Sigmoid colon (tissue), 7 donors: Measurements from ENCODE around the gene LSM12. TPM values are rescaled to one million over a fixed set of nuclear protein-coding genes. Genes with fewer than 3 reads are reported as not detected.

Experiments used
- DNase-seq: peaks from one replicate; pipeline ENCODE4 v3.0.0-alpha.2; 2019
- H3K27ac ChIP-seq, 4 donors: fragments of 200-600 bp; sonication (generic); one replicate each; pipeline ENCODE4 v1.5.1; 2016 to 2019; ENCODE audit warnings: mild to moderate bottlenecking in 1 of 4
- H3K27me3 ChIP-seq, 3 donors: fragments of 200-600 bp; sonication (generic); one replicate each; pipeline ENCODE4 v1.5.1; 2019; ENCODE audit warnings: mild to moderate bottlenecking in 1 of 3
- H3K36me3 ChIP-seq, 4 donors: fragments of 200-600 bp; sonication (generic); one replicate each; pipeline ENCODE4 v1.5.1; 2016 to 2019
- H3K4me1 ChIP-seq, 4 donors: fragments of 200-600 bp; sonication (generic); one replicate each; pipeline ENCODE4 v1.5.1; 2017 to 2019
- H3K4me3 ChIP-seq, 4 donors: fragments of 200-600 bp; sonication (generic); one replicate each; pipeline ENCODE4 v1.5.1; 2017 to 2019; ENCODE audit warnings: mild to moderate bottlenecking in 2 of 4, moderate library complexity in 1 of 4
- H3K9me3 ChIP-seq, 4 donors: fragments of 200-600 bp in 3 of 4; sonication (generic) in 3 of 4; one replicate each; pipeline versions ENCODE4 v1.5.1 to v1.6.1; 2013 to 2019
- CTCF ChIP-seq, 4 experiments: fragments of 450-650 bp in 3 of 4; fragments of 200-600 bp in 1 of 4; IDR thresholded peaks; one replicate each; pipeline ENCODE4 v1.5.1; 2016 to 2019; ENCODE audit warnings: antibody characterized with exemption in 4 of 4, mild to moderate bottlenecking in 3 of 4, moderate library complexity in 2 of 4
- EP300 ChIP-seq, 4 donors: sonication (generic); formaldehyde crosslinking; IDR thresholded peaks; one replicate each; pipeline ENCODE4 v1.6.1; 2017; ENCODE audit warnings: antibody characterized with exemption in 4 of 4
- POLR2A ChIP-seq, 2 donors: fragments of 450-650 bp; IDR thresholded peaks; one replicate each; pipeline ENCODE4 v1.6.1; 2016; ENCODE audit warnings: antibody characterized with exemption in 2 of 2, mild to moderate bottlenecking in 2 of 2, moderate library complexity in 2 of 2
- POLR2AphosphoS5 ChIP-seq, 4 donors: sonication (generic); formaldehyde crosslinking; IDR thresholded peaks; one replicate each; pipeline ENCODE4 v1.6.1; 2017; ENCODE audit warnings: antibody characterized with exemption in 4 of 4
- WGBS, 2 donors: extraction: QIAGEN DNeasy Blood & Tissue Kit; methylation state at CpG; one replicate each; pipeline ENCODE4 v1.1.7; 2013; 5-methylcytosine and 5-hydroxymethylcytosine counted together
- intact Hi-C: fragments of 100-400 bp; cut with DNase I; formaldehyde crosslinking; loops from one replicate; pipeline ENCODE4 v1.15.1; 2023
- polyA plus RNA-seq, 3 donors: library from polyadenylated mRNA; stranded (reverse); fragments of 200-250 nt; gene quantifications; one replicate each; pipeline ENCODE4 v1.2.3, GENCODE V29; 2013
- total RNA-seq, 4 donors: library from RNA; depleted of rRNA; stranded (reverse); fragments of >200 nt; gene quantifications; one replicate each; pipeline ENCODE4 v1.1.0, GENCODE V29; 2016
- donor health status: healthy with polysubstance abuse.
- donor health status: Bipolar disorder and iron deficiency.
- donor health status: healthy.

Gene LSM12
- total RNA-seq (10 to 100 TPM; 33.8 to 46.9 (median 40.1) TPM), polyA plus RNA-seq (10 to 100 TPM; 28.8 to 41.6 (median 37.9) TPM)

- peaks cover 0 to 39% (median 32%) of the 10 kb centered on the region in 4 donors for H3K4me1 ChIP-seq
- peak; percentile 91 for DNase-seq
- peak within 1 kb of the TSS; percentile 68 to 82 (median 78) for H3K4me3 ChIP-seq
- H3K27ac ChIP-seq, result peak within 1 kb of the TSS; percentile 94 to 98 (median 95)
- TF ChIP-seq CTCF (IDR thresholded peaks at IDR 0.05) (no peak), EP300 (IDR thresholded peaks at IDR 0.05) (no peak), POLR2A (IDR thresholded peaks at IDR 0.05) (peak; percentile 1 to 46), POLR2AphosphoS5 (IDR thresholded peaks at IDR 0.05) (peak; percentile 8 to 71 (median 69))
- H3K27me3 ChIP-seq, result no peaks in the 10 kb centered on the region
- 0% methylated on average over 65 of the region's 65 CpGs for WGBS, 2 donors
- intact Hi-C loops, result no loop called here
- H3K9me3 ChIP-seq, result no peaks in the 10 kb centered on the region
- H3K36me3 ChIP-seq, result peaks cover 0 to 28% (median 12%) of the 10 kb centered on the region in 4 donors
Observed at GRCh38 chr17:44066204-44066930, at the start of gene LSM12. TSS of gene LSM12 (minus strand) at chr17:44066671. CDS start at chr17:44066587, 84 bp downstream.

- no peaks in the 10 kb centered on the region for H3K27me3 ChIP-seq
- H3K36me3 ChIP-seq, result peaks cover 0 to 34% (median 10%) of the 10 kb centered on the region in 4 donors
- H3K27ac ChIP-seq, result peak overlapping the region; percentile 16 to 95 (median 22)
- no peak overlapping the region for H3K4me3 ChIP-seq
- intact Hi-C loops, result no loop called here
- 68 to 69% methylated on average over 11 of the region's 11 CpGs for WGBS, 2 donors
- TF ChIP-seq CTCF (IDR thresholded peaks at IDR 0.05) (peak; percentile 39 to 78 (median 68)), POLR2A (IDR thresholded peaks at IDR 0.05) (no peak), POLR2AphosphoS5 (IDR thresholded peaks at IDR 0.05) (no peak)
- no peak for DNase-seq
- peaks cover 0 to 80% (median 64%) of the 10 kb centered on the region in 4 donors for H3K4me1 ChIP-seq
- no peaks in the 10 kb centered on the region for H3K9me3 ChIP-seq
Observed at GRCh38 chr17:44115585-44116415, 49.3 kb upstream of the LSM12 start.

GRCh38 chr17:44113868-44114840 lies 47.7 kb upstream of the LSM12 start:
- WGBS, 2 donors, result 90 to 91% methylated on average over 9 of the region's 9 CpGs
- peaks cover 0 to 80% (median 66%) of the 10 kb centered on the region in 4 donors for H3K4me1 ChIP-seq
- H3K27me3 ChIP-seq, result no peaks in the 10 kb centered on the region
- H3K27ac ChIP-seq, result peak overlapping the region in 2 of 4 donors; percentile 95
- H3K9me3 ChIP-seq, result no peaks in the 10 kb centered on the region
- H3K4me3 ChIP-seq, result no peak overlapping the region
- intact Hi-C loops, result no loop called here
- DNase-seq, result no peak
- TF ChIP-seq EP300 (IDR thresholded peaks at IDR 0.05), result no peak
- TF ChIP-seq CTCF (IDR thresholded peaks at IDR 0.05), result no peak
- TF ChIP-seq POLR2AphosphoS5 (IDR thresholded peaks at IDR 0.05), result no peak
- TF ChIP-seq POLR2A (IDR thresholded peaks at IDR 0.05), result no peak
- peaks cover 0 to 34% (median 10%) of the 10 kb centered on the region in 4 donors for H3K36me3 ChIP-seq

- H3K27ac ChIP-seq, result peak overlapping the region; percentile 91 to 95 (median 94)
- H3K9me3 ChIP-seq, result no peaks in the 10 kb centered on the region
- 94 to 96% methylated on average over 1 of the region's 1 CpG for WGBS, 2 donors
- no peak for DNase-seq
- intact Hi-C loops, result no loop called here
- no peak overlapping the region for H3K4me3 ChIP-seq
- peaks cover 0 to 34% (median 10%) of the 10 kb centered on the region in 4 donors for H3K36me3 ChIP-seq
- H3K27me3 ChIP-seq, result no peaks in the 10 kb centered on the region
- peaks cover 0 to 77% (median 67%) of the 10 kb centered on the region in 4 donors for H3K4me1 ChIP-seq
- no peak for TF ChIP-seq POLR2A (IDR thresholded peaks at IDR 0.05)
- TF ChIP-seq CTCF (IDR thresholded peaks at IDR 0.05), result no peak
- TF ChIP-seq EP300 (IDR thresholded peaks at IDR 0.05), result no peak
- no peak for TF ChIP-seq POLR2AphosphoS5 (IDR thresholded peaks at IDR 0.05)
Observed at GRCh38 chr17:44113382-44113781, 46.9 kb upstream of the LSM12 start.
